MCF 10A (cell line): ENCODE results near the gene WSCD1. TPM values are rescaled to one million over a fixed set of nuclear protein-coding genes. Genes with fewer than 3 reads are reported as not detected.

Source experiments
- Bru-seq: library from RNA; stranded (reverse); fragments of 400-500 nt; gene quantifications from one replicate; lab custom pipeline; 2021; lab: Mats Ljungman, UMichigan
- BruChase-seq, 2 experiments: library from RNA; stranded (reverse); fragments of 400-500 nt; gene quantifications; one replicate each; lab custom pipeline; 2021; lab: Mats Ljungman, UMichigan
- BruUV-seq: library from RNA; stranded (reverse); fragments of 400-500 nt; replicated peaks from 2 replicates; lab custom pipeline; 2021; lab: Mats Ljungman, UMichigan
- CTCF ChIA-PET: fragments of 300-600 bp; sonication (Branson Sonifier 250); formaldehyde crosslinking; extraction: SDS; loops from one replicate; lab custom pipeline; 2021; ENCODE audit warnings: antibody characterized with exemption, inconsistent platforms; lab: Yijun Ruan, JAX
- POLR2A ChIA-PET: fragments of 300-600, 350-650 bp; sonication (Branson Sonifier 250); formaldehyde crosslinking; extraction: SDS; loops from one replicate; lab custom pipeline; 2020; ENCODE audit warnings: antibody characterized with exemption, inconsistent platforms; lab: Yijun Ruan, JAX
- DNase-seq: peaks from one replicate; pipeline ENCODE4 v3.0.0-alpha.2; 2018; ENCODE audit not compliant: unreplicated experiment
- H3K27ac Mint-ChIP-seq: one replicate; pipeline ENCODE4 v1.8.0; 2022; ENCODE audit warnings: mild to moderate bottlenecking, low read depth, mixed read lengths; ENCODE audit not compliant: unreplicated experiment
- H3K27me3 Mint-ChIP-seq: one replicate; pipeline ENCODE4 v1.8.0; 2022; ENCODE audit warnings: mixed read lengths; ENCODE audit not compliant: insufficient read depth, unreplicated experiment
- H3K36me3 Mint-ChIP-seq: one replicate; pipeline ENCODE4 v1.8.0; 2022; ENCODE audit warnings: mild to moderate bottlenecking, moderate library complexity, mixed read lengths; ENCODE audit not compliant: insufficient read depth, unreplicated experiment
- H3K4me1 Mint-ChIP-seq: one replicate; pipeline ENCODE4 v1.8.0; 2022; ENCODE audit warnings: mixed read lengths; ENCODE audit not compliant: insufficient read depth, unreplicated experiment
- H3K4me3 Mint-ChIP-seq: one replicate; pipeline ENCODE4 v1.8.0; 2022; ENCODE audit warnings: mild to moderate bottlenecking, moderate library complexity, mixed read lengths; ENCODE audit not compliant: unreplicated experiment
- H3K9me3 Mint-ChIP-seq: one replicate; pipeline ENCODE4 v1.8.0; 2022; ENCODE audit warnings: mixed read lengths; ENCODE audit not compliant: unreplicated experiment
- intact Hi-C: fragments of 100-400 bp; cut with micrococcal nuclease; formaldehyde crosslinking; loops from 2 replicates; pipeline ENCODE4 v1.14.1; 2022
- long read RNA-seq: library from polyadenylated mRNA; stranded (forward); transcript quantifications from one replicate; pipeline ENCODE4 v2.0.0, GENCODE V29; 2022
- total RNA-seq: library from RNA; stranded (reverse); gene quantifications from 2 replicates; pipeline ENCODE4 v1.2.3, GENCODE V29; 2022
- TF ChIP-seq, protein P1 (sequence below): fragments of 200-600 bp; IDR thresholded peaks from one replicate; pipeline ENCODE4 v1.8.0; 2022; ENCODE audit warnings: antibody characterized with exemption, mild to moderate bottlenecking; ENCODE audit not compliant: unreplicated experiment

Gene WSCD1
- 0.44 TPM in 1 of 2 replicates, not detected in the other for total RNA-seq
- percentile 12 among the genes with signal in this experiment for Bru-seq, nascent RNA
- percentile 11 among the genes with signal in this experiment for BruChase-seq, experiment 1, labeled RNA remaining after a 6-hour chase
- percentile 6 among the genes with signal in this experiment for BruChase-seq, experiment 2, labeled RNA remaining after a 2-hour chase
- long read RNA-seq, full-length matches to known transcripts = 1 of 1 reads
- long read RNA-seq, partial matches to known transcripts = 0 of 1 reads
- long read RNA-seq, other reads (novel, unspliced or antisense) = 0 of 1 reads

DNA sequence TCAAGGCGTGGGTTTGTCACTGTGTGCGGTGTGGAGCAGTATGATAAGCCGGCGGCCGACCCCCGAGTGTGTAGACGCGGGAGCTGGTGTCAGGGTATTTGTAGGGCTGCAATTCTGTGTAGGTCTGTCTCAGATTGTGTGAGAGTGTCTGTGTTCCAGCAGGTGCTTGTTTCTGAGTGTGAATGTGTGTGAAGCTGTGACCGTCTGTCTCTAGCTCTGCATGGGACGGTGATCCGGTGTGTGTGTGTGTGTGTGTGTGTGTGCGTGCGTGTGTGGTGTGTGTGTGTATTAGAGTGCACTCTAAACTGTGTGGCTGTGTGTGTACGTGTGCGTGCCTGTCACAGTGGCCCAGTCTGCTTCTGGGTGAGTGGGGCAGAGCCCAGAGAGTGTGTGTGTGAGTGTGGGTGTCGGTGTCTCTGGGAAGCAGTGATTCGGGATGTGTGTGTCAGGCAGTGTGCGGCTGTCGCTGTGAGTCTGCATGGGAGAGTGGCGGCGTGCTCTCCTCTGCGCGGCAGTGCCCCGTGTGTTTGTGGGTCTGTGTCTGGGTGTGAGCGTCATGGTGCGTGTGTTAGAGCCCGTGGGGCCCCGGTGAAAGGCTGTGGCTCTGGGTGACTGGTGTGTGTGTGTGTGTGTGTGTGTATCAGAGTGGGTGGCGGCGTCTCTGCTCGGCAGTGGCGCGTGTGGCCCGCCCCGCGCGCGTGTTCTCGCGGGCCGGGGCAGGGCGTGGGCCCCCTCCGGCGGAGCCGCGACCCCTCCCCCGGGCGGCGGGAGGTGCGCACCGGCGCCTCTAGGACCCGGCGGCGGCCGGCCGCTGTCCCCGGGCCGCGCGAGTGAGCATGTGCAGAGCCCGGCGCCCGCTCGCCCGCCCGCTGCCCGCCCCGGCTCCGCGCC, at the start of gene WSCD1:
TSS of gene WSCD1 (plus strand) at position 841 of the 891 bp plus-strand sequence. CDS start 10,280 bp downstream, outside the sequence.
- intact Hi-C loops = loop anchor here (10.0 kb wide), 2 partner anchors 205 to 295 kb away; no protein-coding TSS in a partner anchor
- Mint-ChIP-seq H3K4me3 (peak within 1 kb of the TSS; percentile 56), H3K27ac (no peak within 1 kb of the TSS), H3K9me3 (no peaks in the 10 kb centered on the region), H3K36me3 (no peaks in the 10 kb centered on the region), H3K4me1 (peaks cover 12% of the 10 kb centered on the region), H3K27me3 (peaks cover 66% of the 10 kb centered on the region)
- no TSS peak for BruUV-seq
- POLR2A ChIA-PET = no interaction called here
- TF ChIP-seq, protein P1, sequence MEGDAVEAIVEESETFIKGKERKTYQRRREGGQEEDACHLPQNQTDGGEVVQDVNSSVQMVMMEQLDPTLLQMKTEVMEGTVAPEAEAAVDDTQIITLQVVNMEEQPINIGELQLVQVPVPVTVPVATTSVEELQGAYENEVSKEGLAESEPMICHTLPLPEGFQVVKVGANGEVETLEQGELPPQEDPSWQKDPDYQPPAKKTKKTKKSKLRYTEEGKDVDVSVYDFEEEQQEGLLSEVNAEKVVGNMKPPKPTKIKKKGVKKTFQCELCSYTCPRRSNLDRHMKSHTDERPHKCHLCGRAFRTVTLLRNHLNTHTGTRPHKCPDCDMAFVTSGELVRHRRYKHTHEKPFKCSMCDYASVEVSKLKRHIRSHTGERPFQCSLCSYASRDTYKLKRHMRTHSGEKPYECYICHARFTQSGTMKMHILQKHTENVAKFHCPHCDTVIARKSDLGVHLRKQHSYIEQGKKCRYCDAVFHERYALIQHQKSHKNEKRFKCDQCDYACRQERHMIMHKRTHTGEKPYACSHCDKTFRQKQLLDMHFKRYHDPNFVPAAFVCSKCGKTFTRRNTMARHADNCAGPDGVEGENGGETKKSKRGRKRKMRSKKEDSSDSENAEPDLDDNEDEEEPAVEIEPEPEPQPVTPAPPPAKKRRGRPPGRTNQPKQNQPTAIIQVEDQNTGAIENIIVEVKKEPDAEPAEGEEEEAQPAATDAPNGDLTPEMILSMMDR = no peak
- CTCF ChIA-PET = interaction anchor here (0.6 to 1.7 kb wide), 15 partner anchors 10 to 614 kb away, joined by 3 to 5 read pairs (median 3); no protein-coding TSS in a partner anchor
- DNase-seq = no peak

GRCh38 chr17:6021011-6021400, 49.2 kb upstream of the WSCD1 start:
- intact Hi-C loops = no loop called here
- Mint-ChIP-seq H3K36me3 (no peaks in the 10 kb centered on the region), H3K9me3 (no peaks in the 10 kb centered on the region), H3K27ac (no peak overlapping the region), H3K27me3 (peaks cover 33% of the 10 kb centered on the region), H3K4me1 (peaks cover 7% of the 10 kb centered on the region), H3K4me3 (no peak overlapping the region)
- ChIA-PET POLR2A (no interaction called here), CTCF (interaction anchor here (0.9 kb wide), 1 partner anchor 124 kb away, joined by 3 read pairs; no protein-coding TSS in a partner anchor)
- TF ChIP-seq, protein P1 = no peak
- peak; percentile 49 for DNase-seq
- no TSS peak for BruUV-seq

DNA sequence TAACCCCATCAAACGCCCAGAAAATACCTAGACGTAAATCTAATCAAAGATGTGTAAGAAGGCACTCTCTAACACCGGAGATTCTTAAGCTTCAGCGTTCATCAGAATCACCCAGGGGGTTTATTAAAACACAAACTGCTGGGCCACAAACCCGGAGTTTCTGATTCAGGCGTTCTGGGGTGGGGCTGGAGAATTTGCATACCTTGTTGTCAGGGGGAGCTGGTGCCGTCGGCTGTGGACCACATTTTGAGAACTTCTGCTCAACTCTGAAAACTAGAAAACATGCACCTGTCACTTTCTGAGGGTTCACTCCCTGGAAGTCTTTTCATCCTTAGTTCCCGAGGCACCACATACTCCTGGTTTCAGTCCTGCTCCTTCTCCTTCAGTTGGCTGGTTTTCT, 48.6 kb upstream of the WSCD1 start:
- H3K27ac Mint-ChIP-seq = no peak overlapping the region
- ChIA-PET CTCF (no interaction called here), POLR2A (interaction anchor here (0.8 kb wide), 1 partner anchor 120 kb away, joined by 3 read pairs; no protein-coding TSS in a partner anchor)
- peaks cover 7% of the 10 kb centered on the region for H3K4me1 Mint-ChIP-seq
- H3K27me3 Mint-ChIP-seq = peaks cover 33% of the 10 kb centered on the region
- no peaks in the 10 kb centered on the region for H3K9me3 Mint-ChIP-seq
- no TSS peak for BruUV-seq
- intact Hi-C loops = no loop called here
- TF ChIP-seq, protein P1 = no peak
- no peaks in the 10 kb centered on the region for H3K36me3 Mint-ChIP-seq
- H3K4me3 Mint-ChIP-seq = no peak overlapping the region
- DNase-seq = no peak
